ENCODE measurements around the gene GXYLT1.

DNA sequence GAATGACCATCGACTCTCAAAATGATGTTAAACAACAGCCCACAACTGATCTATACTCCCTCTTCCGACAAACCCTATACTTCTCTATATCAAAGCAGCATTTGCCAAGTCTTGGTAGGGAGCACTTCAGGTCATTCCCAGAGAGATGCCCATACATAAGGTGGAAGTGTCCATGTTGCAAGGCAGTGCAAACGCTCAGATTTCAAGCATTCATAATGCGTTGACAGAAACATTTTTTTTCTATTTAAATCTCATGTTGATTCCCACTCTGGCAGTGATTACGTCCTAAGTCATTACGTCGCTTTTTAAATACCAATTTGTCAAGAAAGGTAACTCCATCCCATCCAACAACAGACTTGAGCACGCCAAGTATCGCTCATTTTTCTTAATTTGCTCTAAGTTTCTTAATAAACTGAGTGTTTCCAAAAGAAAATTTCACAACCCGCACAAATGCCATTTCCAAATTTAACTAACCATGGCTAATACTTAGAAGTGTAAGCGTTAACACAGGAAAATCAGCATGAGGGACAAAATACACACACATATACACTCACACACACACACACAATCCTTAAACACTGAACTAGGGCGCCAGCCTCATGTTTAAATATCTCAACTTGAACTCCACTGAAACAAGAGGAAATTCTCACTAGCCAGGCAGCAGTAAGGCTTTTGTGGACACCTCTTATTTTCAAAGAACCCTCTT is 1.1 kb downstream of the GXYLT1 start:
- no peak for TF ChIP-seq CTCF (IDR thresholded peaks at IDR 0.05)
- no peak for TF ChIP-seq POLR2AphosphoS5 (IDR thresholded peaks at IDR 0.05)

All from breast epithelium (tissue), 3 donors.